Calu3 (cell line): ENCODE results near the gene CTDNEP1. TPM values are rescaled to one million over a fixed set of nuclear protein-coding genes. Genes with fewer than 3 reads are reported as not detected.
A peak's percentile ranks its signal among the peaks of the same experiment; 100 is the strongest.

ENCODE experiments used
- BruUV-seq: library from RNA; stranded (reverse); fragments of 400-500 nt; replicated peaks from 2 replicates; lab custom pipeline; 2021; lab: Mats Ljungman, UMichigan
- CTCF ChIA-PET: fragments of 300-600 bp; sonication (Branson Sonifier 250); formaldehyde crosslinking; loops from one replicate; lab custom pipeline; 2022; ENCODE audit warnings: antibody characterized with exemption; lab: Charles Lee
- DNase-seq: peaks from one replicate; pipeline ENCODE4 v3.0.0; 2022
- H3K27ac Mint-ChIP-seq: one replicate; pipeline ENCODE4 v1.8.0; 2022; ENCODE audit warnings: mixed read lengths; ENCODE audit not compliant: unreplicated experiment
- H3K27me3 Mint-ChIP-seq: one replicate; pipeline ENCODE4 v1.8.0; 2022; ENCODE audit warnings: mixed read lengths; ENCODE audit not compliant: unreplicated experiment
- H3K36me3 Mint-ChIP-seq: one replicate; pipeline ENCODE4 v1.8.0; 2022; ENCODE audit warnings: mild to moderate bottlenecking, moderate library complexity, mixed read lengths; ENCODE audit not compliant: insufficient read depth, unreplicated experiment
- H3K4me1 Mint-ChIP-seq: one replicate; pipeline ENCODE4 v1.8.0; 2022; ENCODE audit warnings: mild to moderate bottlenecking, low read depth, mixed read lengths; ENCODE audit not compliant: unreplicated experiment
- H3K4me3 Mint-ChIP-seq: one replicate; pipeline ENCODE4 v1.8.0; 2022; ENCODE audit warnings: mild to moderate bottlenecking, low read depth, moderate library complexity, mixed read lengths; ENCODE audit not compliant: unreplicated experiment
- H3K9me3 Mint-ChIP-seq: one replicate; pipeline ENCODE4 v1.8.0; 2022; ENCODE audit warnings: low read depth, mixed read lengths; ENCODE audit not compliant: unreplicated experiment
- CTCF ChIP-seq: fragments of 200-600 bp; IDR thresholded peaks from one replicate; pipeline ENCODE4 v1.8.0; 2022; ENCODE audit warnings: antibody characterized with exemption; ENCODE audit not compliant: unreplicated experiment
- intact Hi-C: fragments of 100-400 bp; cut with micrococcal nuclease; formaldehyde crosslinking; loops from one replicate; pipeline ENCODE4 v1.10.0; 2022; ENCODE audit not compliant: unreplicated experiment
- total RNA-seq: library from RNA; stranded (reverse); gene quantifications from 2 replicates; pipeline ENCODE4 v1.2.3, GENCODE V29; 2022

Gene CTDNEP1
- total RNA-seq, 1 experiment from 2014 or later = 85.2 TPM

GRCh38 chr17:7266784-7267183, 15.2 kb upstream of the CTDNEP1 start:
- DNase-seq = no peak
- Mint-ChIP-seq H3K4me3 (no peak overlapping the region), H3K9me3 (no peaks in the 10 kb centered on the region), H3K36me3 (peaks cover 27% of the 10 kb centered on the region), H3K4me1 (peaks cover 20% of the 10 kb centered on the region), H3K27me3 (no peaks in the 10 kb centered on the region), H3K27ac (no peak overlapping the region)
- intact Hi-C loops = no loop called here
- TF ChIP-seq CTCF = no peak
- no TSS peak for BruUV-seq
- CTCF ChIA-PET = no interaction called here

GRCh38 chr17:7263801-7264078, 12.2 kb upstream of the CTDNEP1 start:
- H3K27me3 Mint-ChIP-seq = no peaks in the 10 kb centered on the region
- no peak for TF ChIP-seq CTCF
- H3K4me1 Mint-ChIP-seq = peaks cover 20% of the 10 kb centered on the region
- peak overlapping the region; percentile 94 for H3K27ac Mint-ChIP-seq
- peak overlapping the region; percentile 90 for H3K4me3 Mint-ChIP-seq
- CTCF ChIA-PET = interaction anchor here (0.6 to 0.7 kb wide), 2 partner anchors 16 to 32 kb away, joined by 3 read pairs; no protein-coding TSS in a partner anchor
- intact Hi-C loops = no loop called here
- H3K9me3 Mint-ChIP-seq = no peaks in the 10 kb centered on the region
- no TSS peak for BruUV-seq
- no peak for DNase-seq
- peaks cover 57% of the 10 kb centered on the region for H3K36me3 Mint-ChIP-seq

GRCh38 chr17:7262935-7263800, 11.6 kb upstream of the CTDNEP1 start:
- TF ChIP-seq CTCF = no peak
- peak; percentile 68 for DNase-seq
- Mint-ChIP-seq H3K4me3 (peak overlapping the region; percentile 90), H3K9me3 (no peaks in the 10 kb centered on the region), H3K36me3 (peaks cover 63% of the 10 kb centered on the region), H3K4me1 (peaks cover 20% of the 10 kb centered on the region), H3K27me3 (no peaks in the 10 kb centered on the region), H3K27ac (peak overlapping the region; percentile 94)
- CTCF ChIA-PET = interaction anchor here (0.7 to 1.0 kb wide), 2 partner anchors 21 to 33 kb away, joined by 3 to 5 read pairs; partner anchors contain the start of gene GABARAP
- intact Hi-C loops = no loop called here
- TSS peak; percentile 25 for BruUV-seq

GRCh38 chr17:7262192-7262934, 10.8 kb upstream of the CTDNEP1 start, which contains the start of gene CLDN7:
TSS of gene CLDN7 (minus strand) at chr17:7262478. CDS start at chr17:7262043, 435 bp downstream.
- H3K9me3 Mint-ChIP-seq = no peaks in the 10 kb centered on the region
- DNase-seq = peak; percentile 94
- intact Hi-C loops = no loop called here
- H3K27me3 Mint-ChIP-seq = no peaks in the 10 kb centered on the region
- TF ChIP-seq CTCF = no peak
- BruUV-seq = no TSS peak
- H3K4me1 Mint-ChIP-seq = peaks cover 20% of the 10 kb centered on the region
- peak within 1 kb of the TSS; percentile 94 for H3K27ac Mint-ChIP-seq
- peak within 1 kb of the TSS; percentile 90 for H3K4me3 Mint-ChIP-seq
- peaks cover 68% of the 10 kb centered on the region for H3K36me3 Mint-ChIP-seq
- CTCF ChIA-PET = interaction anchor here (1.0 to 1.1 kb wide), 2 partner anchors 20 to 42 kb away, joined by 4 to 5 read pairs; partner anchors contain the start of gene GABARAP
